Measurements from ENCODE around the gene PDIA6. TPM values are rescaled to one million over a fixed set of nuclear protein-coding genes. Genes with fewer than 3 reads are reported as not detected.

Gene PDIA6
- total and polyA plus RNA-seq, 9 of the 15 experiments (the other 6 are each of a cell fraction or from before 2014, with no cell fraction given): 166 to 268 (median 229) TPM

- FAIRE-seq (no peak), ATAC-seq (no peak)
- BruUV-seq (replicated peaks): no TSS peak
These were observed 8.0 kb upstream of the PDIA6 start for GRCh38 chr2:10820562-10820961.

More at GRCh38 chr2:10820562-10820961, 8.0 kb upstream of the PDIA6 start:
- Histone ChIP-seq H3K9ac (ENCODE audit: insufficient read depth in 1 of 2, low read depth in 2 of 2, low read length in 2 of 2) (no peak overlapping the region), H3K27ac (ENCODE audit: extremely low read depth, low read depth, low read length) (no peak overlapping the region), H2AFZ (ENCODE audit: low read depth, low read length) (no peak overlapping the region), H3K9me1 (ENCODE audit: control insufficient read depth, insufficient read depth, low read length) (no peaks in the 10 kb centered on the region), H3K4me3 (no peak overlapping the region), H3K4me1 (replicated peaks in 1 of 2; ENCODE audit: control insufficient read depth in 2 of 2, insufficient read depth in 2 of 2, low read length in 2 of 2) (peaks cover 0 to 3% of the 10 kb centered on the region in 2 experiments; a peak in 1 of 5 replicates), H3K36me3 (ENCODE audit: control insufficient read depth, insufficient read depth, low read length) (no peaks in the 10 kb centered on the region), H3K4me2 (ENCODE audit: insufficient read depth, low read length) (no peak overlapping the region), H4K20me1 (replicated peaks; ENCODE audit: control insufficient read depth, insufficient read depth, low read length) (no peaks in the 10 kb centered on the region), H3K27me3 (ENCODE audit: control insufficient read depth in 2 of 2, insufficient read depth in 2 of 2, low read length in 2 of 2) (peaks cover 39 to 66% of the 10 kb centered on the region in 2 experiments), H3K79me2 (ENCODE audit: control insufficient read depth, insufficient read depth, low read length) (no peaks in the 10 kb centered on the region), H3K9me3 (replicated peaks; ENCODE audit: control insufficient read depth, insufficient read depth, low read depth, low read length) (no peaks in the 10 kb centered on the region)
- intact Hi-C loops (cut with micrococcal nuclease): no loop called here
- TF ChIP-seq ZNF280B (CRISPR knock-in tag; IDR thresholded peaks at IDR 0.05) (no peak), CBX2 (IDR thresholded peaks at IDR 0.05; ENCODE audit: insufficient read depth, low read length, poor library complexity, severe bottlenecking) (peak; percentile 75)
- CTCF ChIA-PET (ENCODE audit: low intra/inter-chr PET ratio): no interaction called here
- WGBS (ENCODE audit: insufficient coverage, low coverage, missing lambda C conversion rate): 0% methylated on average over 8 of the region's 8 CpGs
- in situ Hi-C loops (cut with MboI): no loop called here
- POLR2A ChIA-PET: interaction anchor here (0.6 to 1.6 kb wide), 3 partner anchors 9 to 10 kb away, joined by 3 to 5 read pairs (median 3); partner anchors contain the start of gene PDIA6
- no peak for DNase-seq (ENCODE audit: extremely low read depth in 1 of 4, low spot score in 3 of 4)

All from K562 (cell line).